Progenitor cell of endocrine pancreas (in vitro differentiated cells): ENCODE data around the gene SLMAP. TPM values are rescaled to one million over a fixed set of nuclear protein-coding genes. Genes with fewer than 3 reads are reported as not detected.

ENCODE experiments used
- DNase-seq: peaks from one replicate; pipeline ENCODE4 v3.0.0; 2021; ENCODE audit warnings: low spot score; ENCODE audit not compliant: unreplicated experiment
- H3K27ac Mint-ChIP-seq: 2 replicates; pipeline ENCODE4 v1.8.0; 2021; ENCODE audit warnings: mild to moderate bottlenecking, moderate library complexity, mixed read lengths
- H3K27me3 Mint-ChIP-seq: 2 replicates; pipeline ENCODE4 v1.8.0; 2021; ENCODE audit warnings: mixed read lengths
- H3K36me3 Mint-ChIP-seq: 2 replicates; pipeline ENCODE4 v1.8.0; 2022; ENCODE audit warnings: mixed read lengths; ENCODE audit not compliant: insufficient read depth
- H3K4me1 Mint-ChIP-seq: 2 replicates; pipeline ENCODE4 v1.8.0; 2021; ENCODE audit warnings: low read depth, mixed read lengths
- H3K4me3 Mint-ChIP-seq: 2 replicates; pipeline ENCODE4 v1.8.0; 2021; ENCODE audit warnings: low read depth, mild to moderate bottlenecking, moderate library complexity, mixed read lengths
- H3K9me3 Mint-ChIP-seq: 2 replicates; pipeline ENCODE4 v1.8.0; 2021; ENCODE audit warnings: low read depth, mixed read lengths
- total RNA-seq: library from RNA; stranded (reverse); gene quantifications from 2 replicates; pipeline ENCODE4 v1.2.1, GENCODE V29; 2021
- TF ChIP-seq, protein P1 (sequence below): fragments of 200-600 bp; sonication (generic); IDR thresholded peaks from one replicate; pipeline ENCODE4 v1.5.0; 2021; ENCODE audit warnings: antibody characterized with exemption, mild to moderate bottlenecking; ENCODE audit not compliant: unreplicated experiment

SLMAP gene
- total RNA-seq, 1 donor from 2014 or later: 65.8 TPM

- TF ChIP-seq, protein P1, sequence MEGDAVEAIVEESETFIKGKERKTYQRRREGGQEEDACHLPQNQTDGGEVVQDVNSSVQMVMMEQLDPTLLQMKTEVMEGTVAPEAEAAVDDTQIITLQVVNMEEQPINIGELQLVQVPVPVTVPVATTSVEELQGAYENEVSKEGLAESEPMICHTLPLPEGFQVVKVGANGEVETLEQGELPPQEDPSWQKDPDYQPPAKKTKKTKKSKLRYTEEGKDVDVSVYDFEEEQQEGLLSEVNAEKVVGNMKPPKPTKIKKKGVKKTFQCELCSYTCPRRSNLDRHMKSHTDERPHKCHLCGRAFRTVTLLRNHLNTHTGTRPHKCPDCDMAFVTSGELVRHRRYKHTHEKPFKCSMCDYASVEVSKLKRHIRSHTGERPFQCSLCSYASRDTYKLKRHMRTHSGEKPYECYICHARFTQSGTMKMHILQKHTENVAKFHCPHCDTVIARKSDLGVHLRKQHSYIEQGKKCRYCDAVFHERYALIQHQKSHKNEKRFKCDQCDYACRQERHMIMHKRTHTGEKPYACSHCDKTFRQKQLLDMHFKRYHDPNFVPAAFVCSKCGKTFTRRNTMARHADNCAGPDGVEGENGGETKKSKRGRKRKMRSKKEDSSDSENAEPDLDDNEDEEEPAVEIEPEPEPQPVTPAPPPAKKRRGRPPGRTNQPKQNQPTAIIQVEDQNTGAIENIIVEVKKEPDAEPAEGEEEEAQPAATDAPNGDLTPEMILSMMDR: no peak
- H3K36me3 Mint-ChIP-seq: no peaks in the 10 kb centered on the region
- peaks cover 5% of the 10 kb centered on the region for H3K4me1 Mint-ChIP-seq
- H3K27me3 Mint-ChIP-seq: no peaks in the 10 kb centered on the region
- H3K27ac Mint-ChIP-seq: no peak overlapping the region
- H3K4me3 Mint-ChIP-seq: no peak overlapping the region
- DNase-seq: no peak
- no peaks in the 10 kb centered on the region for H3K9me3 Mint-ChIP-seq
Observed at GRCh38 chr3:57784089-57784735, 28.1 kb downstream of the SLMAP start.

DNA sequence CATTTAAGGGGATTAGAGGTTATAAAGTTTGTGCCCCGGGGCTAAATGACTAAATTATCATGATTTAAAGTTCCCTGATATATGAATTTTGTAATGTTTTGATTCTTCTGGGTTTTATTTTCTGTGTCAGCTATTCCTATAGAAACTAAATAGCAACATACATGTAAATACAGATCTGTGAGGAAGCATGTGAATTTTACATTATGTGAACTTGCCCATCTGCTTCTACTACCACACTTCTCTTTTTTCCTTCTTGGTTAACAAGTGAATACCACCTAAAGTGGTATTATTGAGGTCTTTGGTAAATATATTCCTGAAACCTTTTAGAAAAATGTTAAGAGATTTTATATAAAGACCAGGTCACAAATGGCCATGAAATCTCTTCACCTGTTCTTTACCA lies 29.3 kb downstream of the SLMAP start:
- H3K36me3 Mint-ChIP-seq: no peaks in the 10 kb centered on the region
- H3K27ac Mint-ChIP-seq: no peak overlapping the region
- H3K27me3 Mint-ChIP-seq: no peaks in the 10 kb centered on the region
- DNase-seq: no peak
- TF ChIP-seq, protein P1: no peak
- no peaks in the 10 kb centered on the region for H3K9me3 Mint-ChIP-seq
- peaks cover 5% of the 10 kb centered on the region for H3K4me1 Mint-ChIP-seq
- H3K4me3 Mint-ChIP-seq: no peak overlapping the region

DNA sequence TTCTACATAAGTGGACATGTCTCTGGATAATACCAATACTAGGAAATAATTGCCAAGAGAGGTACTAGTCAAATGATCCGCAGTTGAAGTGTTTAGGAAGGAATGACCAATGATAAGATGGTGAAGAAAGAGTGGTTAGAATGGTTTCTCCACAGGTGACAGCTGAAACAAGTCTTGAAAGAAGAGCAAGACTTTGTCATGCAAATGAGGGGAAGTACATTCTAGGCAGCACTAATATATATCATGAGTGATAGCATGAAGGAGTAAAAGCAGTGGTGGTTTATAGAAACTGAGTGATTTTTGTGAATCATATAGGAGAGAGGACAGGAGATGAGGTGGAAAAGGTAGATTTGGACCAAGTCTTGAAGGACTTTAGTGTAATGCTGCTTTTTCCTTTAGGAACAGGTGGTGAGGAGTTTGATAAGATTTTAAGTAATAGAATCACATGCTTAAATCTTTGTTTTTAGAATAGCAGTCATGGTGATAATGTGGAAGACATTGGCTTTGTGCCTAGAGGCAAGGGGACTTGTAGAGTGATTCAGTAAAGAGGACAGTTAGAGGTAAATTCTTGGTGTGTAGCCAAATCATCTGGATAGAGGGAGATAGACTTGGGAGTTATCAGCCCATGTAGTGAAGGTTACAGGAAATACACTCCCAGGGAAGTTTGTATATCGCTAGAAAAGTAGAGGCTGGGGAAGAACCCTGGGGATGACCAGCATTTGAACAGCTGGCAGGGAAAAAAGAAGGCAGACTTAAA lies 31.9 kb downstream of the SLMAP start:
- TF ChIP-seq, protein P1: no peak
- Mint-ChIP-seq H3K4me1 (peaks cover 4% of the 10 kb centered on the region), H3K4me3 (no peak overlapping the region), H3K27me3 (no peaks in the 10 kb centered on the region), H3K9me3 (no peaks in the 10 kb centered on the region), H3K27ac (no peak overlapping the region), H3K36me3 (no peaks in the 10 kb centered on the region)
- DNase-seq: no peak

DNA sequence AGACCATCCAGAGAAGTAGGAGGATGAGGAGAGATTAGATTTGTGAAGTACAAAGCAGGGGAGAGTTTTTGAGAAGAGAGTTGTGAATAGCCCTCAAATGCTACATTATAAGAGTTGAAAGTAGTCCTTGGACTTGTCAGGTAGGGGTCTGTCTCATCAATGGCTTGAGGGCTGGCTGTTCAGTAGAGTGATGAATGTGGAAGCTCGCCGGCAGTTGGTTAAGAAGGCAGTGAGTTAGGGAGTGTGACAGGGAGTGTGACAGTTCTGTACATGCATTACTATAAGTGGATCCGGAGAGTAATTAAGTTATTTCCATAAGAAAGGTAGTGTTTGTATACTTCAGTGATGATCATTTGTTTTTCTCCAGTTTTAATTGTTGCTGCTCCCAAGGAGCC lies 32.5 kb downstream of the SLMAP start:
- H3K36me3 Mint-ChIP-seq: no peaks in the 10 kb centered on the region
- no peak for DNase-seq
- no peaks in the 10 kb centered on the region for H3K9me3 Mint-ChIP-seq
- no peaks in the 10 kb centered on the region for H3K27me3 Mint-ChIP-seq
- H3K4me3 Mint-ChIP-seq: no peak overlapping the region
- TF ChIP-seq, protein P1: no peak
- H3K27ac Mint-ChIP-seq: no peak overlapping the region
- no peaks in the 10 kb centered on the region for H3K4me1 Mint-ChIP-seq

DNA sequence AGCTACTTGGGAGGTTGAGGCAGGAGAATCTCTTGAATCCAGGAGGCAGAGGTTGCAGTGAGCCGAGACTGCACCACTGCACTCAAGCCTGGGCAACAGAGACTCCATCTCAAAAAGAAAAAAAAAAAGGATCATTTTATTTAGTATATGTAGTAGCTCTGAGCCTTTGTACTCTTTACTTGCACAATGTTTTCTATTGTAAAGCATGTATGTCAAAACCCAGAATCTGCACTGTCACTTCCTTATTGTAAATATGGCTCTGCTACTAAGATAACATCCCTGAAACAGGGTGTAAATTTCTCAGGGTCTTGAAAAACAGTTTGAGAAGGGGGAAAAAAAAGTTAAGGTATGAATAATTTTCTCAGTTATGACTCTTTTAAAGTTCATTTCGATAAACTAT lies 35.1 kb downstream of the SLMAP start:
- no peaks in the 10 kb centered on the region for H3K9me3 Mint-ChIP-seq

More for the DNA sequence above, 35.1 kb downstream of the SLMAP start:
- DNase-seq: no peak
- peaks cover 2% of the 10 kb centered on the region for H3K36me3 Mint-ChIP-seq
- TF ChIP-seq, protein P1: no peak
- no peak overlapping the region for H3K27ac Mint-ChIP-seq
- no peaks in the 10 kb centered on the region for H3K27me3 Mint-ChIP-seq
- no peaks in the 10 kb centered on the region for H3K4me1 Mint-ChIP-seq
- H3K4me3 Mint-ChIP-seq: no peak overlapping the region
